ENCODE measurements around the gene DNAH17. TPM values are rescaled to one million over a fixed set of nuclear protein-coding genes. Genes with fewer than 3 reads are reported as not detected.

The DNAH17 gene
- total RNA-seq, 2 experiments from 2014 or later = 0.41 to 0.45 TPM

GRCh38 chr17:78397681-78398101 lies 179.5 kb downstream of the DNAH17 start:
- ChIA-PET CTCF (no interaction called here), POLR2A (interaction anchor here (1.1 kb wide), 1 partner anchor 19 kb away, joined by 3 read pairs; no protein-coding TSS in a partner anchor)
- Mint-ChIP-seq H3K4me3 (no peak overlapping the region), H3K27ac (peak overlapping the region; percentile 34), H3K4me1 (ENCODE audit: low read depth) (no peaks in the 10 kb centered on the region), H3K9me3 (no peaks in the 10 kb centered on the region), H3K36me3 (ENCODE audit: low read depth) (peaks cover 71% of the 10 kb centered on the region), H3K27me3 (no peaks in the 10 kb centered on the region)
- intact Hi-C loops (cut with micrococcal nuclease) = no loop called here
- DNase-seq (no peak), ATAC-seq (no peak)
- TF ChIP-seq CTCF (IDR thresholded peaks at IDR 0.05) = no peak

- Mint-ChIP-seq H3K27ac (peak overlapping the region; percentile 8), H3K27me3 (no peaks in the 10 kb centered on the region), H3K36me3 (ENCODE audit: low read depth) (peaks cover 70% of the 10 kb centered on the region), H3K4me1 (ENCODE audit: low read depth) (peaks cover 4% of the 10 kb centered on the region), H3K9me3 (no peaks in the 10 kb centered on the region), H3K4me3 (no peak overlapping the region)
- ATAC-seq (no peak), DNase-seq (no peak)
- TF ChIP-seq CTCF (IDR thresholded peaks at IDR 0.05) = no peak
- intact Hi-C loops (cut with micrococcal nuclease) = no loop called here
- POLR2A ChIA-PET = interaction anchor here (0.9 to 1.1 kb wide), 3 partner anchors 14 to 18 kb away, joined by 3 to 5 read pairs (median 3); no protein-coding TSS in a partner anchor
- CTCF ChIA-PET = interaction anchor here (1.1 to 1.3 kb wide), 2 partner anchors 16 to 25 kb away, joined by 3 to 6 read pairs; no protein-coding TSS in a partner anchor
These were observed 180.5 kb downstream of the DNAH17 start for GRCh38 chr17:78396441-78397337.

- no peak for TF ChIP-seq CTCF (IDR thresholded peaks at IDR 0.05)
- Mint-ChIP-seq H3K4me3 (no peak overlapping the region), H3K4me1 (ENCODE audit: low read depth) (peaks cover 13% of the 10 kb centered on the region), H3K36me3 (ENCODE audit: low read depth) (peaks cover 65% of the 10 kb centered on the region), H3K9me3 (no peaks in the 10 kb centered on the region), H3K27me3 (no peaks in the 10 kb centered on the region), H3K27ac (no peak overlapping the region)
- ATAC-seq (no peak), DNase-seq (no peak)
- ChIA-PET CTCF (no interaction called here), POLR2A (interaction anchor here (0.7 kb wide), 1 partner anchor 19 kb away, joined by 3 read pairs; no protein-coding TSS in a partner anchor)
- intact Hi-C loops (cut with micrococcal nuclease) = no loop called here
These were observed 182.0 kb downstream of the DNAH17 start for GRCh38 chr17:78395155-78395554.

GRCh38 chr17:78394209-78394608 lies 183.0 kb downstream of the DNAH17 start:
- ChIA-PET CTCF (no interaction called here), POLR2A (no interaction called here)
- H3K4me3 Mint-ChIP-seq = no peak overlapping the region
- TF ChIP-seq CTCF (IDR thresholded peaks at IDR 0.05) = no peak
- H3K36me3 Mint-ChIP-seq (ENCODE audit: low read depth) = peaks cover 58% of the 10 kb centered on the region
- DNase-seq (no peak), ATAC-seq (no peak)
- no peaks in the 10 kb centered on the region for H3K9me3 Mint-ChIP-seq
- H3K27ac Mint-ChIP-seq = no peak overlapping the region
- no peaks in the 10 kb centered on the region for H3K27me3 Mint-ChIP-seq
- H3K4me1 Mint-ChIP-seq (ENCODE audit: low read depth) = peaks cover 20% of the 10 kb centered on the region
- intact Hi-C loops (cut with micrococcal nuclease) = no loop called here

GRCh38 chr17:78393575-78393974 lies 183.6 kb downstream of the DNAH17 start:
- H3K9me3 Mint-ChIP-seq = no peaks in the 10 kb centered on the region
- no peak overlapping the region for H3K4me3 Mint-ChIP-seq
- no peaks in the 10 kb centered on the region for H3K27me3 Mint-ChIP-seq
- ATAC-seq (no peak), DNase-seq (no peak)
- peaks cover 24% of the 10 kb centered on the region for H3K4me1 Mint-ChIP-seq (ENCODE audit: low read depth)
- ChIA-PET POLR2A (no interaction called here), CTCF (no interaction called here)
- intact Hi-C loops (cut with micrococcal nuclease) = no loop called here
- no peak overlapping the region for H3K27ac Mint-ChIP-seq
- H3K36me3 Mint-ChIP-seq (ENCODE audit: low read depth) = peaks cover 54% of the 10 kb centered on the region
- TF ChIP-seq CTCF (IDR thresholded peaks at IDR 0.05) = no peak
